Activated T-helper 9 cell treated with anti-CD3 and anti-CD28 coated beads, Interleukin-2, amount 50 U/mL, for 16 hours (primary cell): ENCODE data around the gene TAX1BP3.

Source experiments
- DNase-seq: peaks from one replicate; pipeline ENCODE4 v3.0.0-alpha.2; 2020; ENCODE audit warnings: low read depth

TAX1BP3 gene

GRCh38 chr17:3626831-3627768 lies 41.3 kb downstream of the TAX1BP3 start:
- no peak for DNase-seq

GRCh38 chr17:3622977-3623594 lies 45.3 kb downstream of the TAX1BP3 start:
- DNase-seq = no peak

- no peak for DNase-seq
Measured at GRCh38 chr17:3621146-3621720, 47.1 kb downstream of the TAX1BP3 start.

- no peak for DNase-seq
Measured at GRCh38 chr17:3615160-3615870, 53.1 kb downstream of the TAX1BP3 start.

GRCh38 chr17:3613124-3613523 lies 55.3 kb downstream of the TAX1BP3 start:
- DNase-seq = no peak
